ENCODE data around the gene ERCC8.
"Not testable (repeated sequence)": the region's sequence is repeated elsewhere in the genome, so short reads cannot be mapped to it uniquely, and the experiment has no call there.

Gene ERCC8, protein sequence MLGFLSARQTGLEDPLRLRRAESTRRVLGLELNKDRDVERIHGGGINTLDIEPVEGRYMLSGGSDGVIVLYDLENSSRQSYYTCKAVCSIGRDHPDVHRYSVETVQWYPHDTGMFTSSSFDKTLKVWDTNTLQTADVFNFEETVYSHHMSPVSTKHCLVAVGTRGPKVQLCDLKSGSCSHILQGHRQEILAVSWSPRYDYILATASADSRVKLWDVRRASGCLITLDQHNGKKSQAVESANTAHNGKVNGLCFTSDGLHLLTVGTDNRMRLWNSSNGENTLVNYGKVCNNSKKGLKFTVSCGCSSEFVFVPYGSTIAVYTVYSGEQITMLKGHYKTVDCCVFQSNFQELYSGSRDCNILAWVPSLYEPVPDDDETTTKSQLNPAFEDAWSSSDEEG

DNA sequence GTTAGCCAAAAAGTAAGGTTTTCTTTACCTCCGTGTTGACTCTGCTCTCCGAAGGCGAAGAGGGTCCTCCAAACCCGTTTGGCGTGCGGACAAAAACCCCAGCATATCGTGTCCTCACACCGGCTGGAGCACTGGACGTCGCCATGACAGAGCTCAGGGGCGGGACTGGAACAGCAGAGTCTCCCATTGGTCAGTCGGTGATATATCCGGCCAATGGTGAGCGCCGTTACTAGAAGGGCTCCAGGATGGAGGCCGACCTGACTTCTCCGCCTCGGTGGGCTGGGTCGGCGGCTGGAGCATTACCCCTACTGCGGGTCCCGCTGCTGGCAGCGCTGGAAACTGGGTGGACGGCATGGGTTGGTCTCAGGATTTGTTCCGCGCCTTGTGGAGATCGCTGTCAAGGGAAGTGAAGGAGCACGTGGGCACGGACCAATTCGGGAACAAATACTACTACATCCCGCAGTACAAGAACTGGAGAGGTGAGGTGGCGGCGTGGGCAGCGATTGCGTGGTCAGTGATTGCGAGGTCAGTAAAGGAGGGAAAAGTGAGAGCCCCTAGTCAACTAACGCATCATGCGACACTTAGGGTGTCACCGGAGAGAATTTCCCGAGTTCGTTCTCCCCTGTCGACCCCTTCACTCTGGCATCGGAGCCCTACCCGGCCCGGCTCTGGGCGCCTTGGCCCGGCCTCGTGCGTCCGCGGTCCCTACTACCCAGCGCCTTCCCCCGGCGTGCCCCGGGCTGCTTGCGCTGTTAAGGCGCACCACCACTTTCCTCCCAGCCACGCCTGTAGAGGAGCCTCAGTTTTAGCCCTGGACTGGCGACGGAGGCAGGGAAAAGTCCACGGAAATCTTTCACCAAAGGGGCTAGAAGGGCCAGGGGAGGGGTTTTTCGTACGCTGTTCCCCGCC lies at the start of gene ERCC8, which contains the start of gene NDUFAF2:
TSS of gene ERCC8 (minus strand) at position 167 of the 909 bp plus-strand sequence. CDS start at position 105, 62 bp downstream.
TSS of gene NDUFAF2 (plus strand) at position 302 of the 909 bp plus-strand sequence. CDS start at position 353, 51 bp downstream.
- peak; percentile 88 for DNase-seq

DNA sequence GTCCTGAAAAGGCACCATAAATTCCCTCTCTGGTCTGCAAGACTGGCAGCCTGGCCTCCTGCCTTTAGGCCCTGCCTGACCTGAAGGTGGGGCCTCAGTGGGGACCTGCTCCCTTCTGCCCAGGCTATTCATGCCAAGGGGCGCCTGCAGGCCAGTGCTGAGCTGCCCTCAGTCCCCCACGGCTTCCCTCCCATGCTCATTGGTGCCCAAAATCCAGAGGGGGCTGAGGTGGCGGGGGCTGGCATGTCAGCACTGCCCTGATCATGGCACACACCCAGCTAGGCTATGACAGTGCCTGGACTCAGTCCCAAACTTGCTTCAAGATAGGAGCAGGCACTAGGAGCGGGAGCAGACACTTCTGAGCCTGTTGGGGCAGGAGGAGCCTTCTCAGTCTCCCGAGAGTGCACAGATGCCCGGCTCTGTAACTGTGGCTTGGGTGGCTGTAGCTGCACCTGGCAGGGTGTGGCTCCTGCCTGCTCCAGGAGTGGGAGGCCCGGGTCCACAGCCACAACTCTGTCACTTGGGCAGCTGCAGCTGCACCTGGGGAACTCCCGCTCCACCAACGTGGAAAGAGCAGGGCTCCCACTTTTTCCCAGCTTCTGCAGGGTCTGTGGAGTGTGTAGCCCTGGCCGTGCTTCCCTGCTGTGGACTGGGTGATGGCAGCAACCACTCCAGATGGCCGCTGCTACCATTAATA lies 49.2 kb upstream of the ERCC8 start:
- DNase-seq = no peak

DNA sequence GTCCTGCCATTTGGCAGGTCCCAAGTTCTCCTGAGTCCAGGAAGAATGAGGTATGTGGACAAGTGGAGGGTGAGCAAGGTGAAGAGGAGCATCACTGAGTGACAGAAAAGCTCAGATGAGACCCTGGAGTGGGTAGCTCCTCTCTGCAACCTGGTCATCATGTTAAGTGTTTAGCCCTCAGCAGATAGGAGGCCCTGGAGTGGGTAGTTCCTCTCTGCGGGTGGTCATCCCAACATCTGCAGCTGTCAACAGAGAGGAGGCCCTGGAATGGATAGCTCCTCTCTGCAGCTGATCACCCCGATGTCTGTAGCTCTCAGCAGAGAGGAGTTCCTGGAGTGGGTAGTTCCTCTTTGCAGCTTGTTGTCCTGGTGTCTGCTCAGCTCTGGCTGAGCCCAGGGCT lies 48.6 kb upstream of the ERCC8 start:
- DNase-seq = no peak

DNA sequence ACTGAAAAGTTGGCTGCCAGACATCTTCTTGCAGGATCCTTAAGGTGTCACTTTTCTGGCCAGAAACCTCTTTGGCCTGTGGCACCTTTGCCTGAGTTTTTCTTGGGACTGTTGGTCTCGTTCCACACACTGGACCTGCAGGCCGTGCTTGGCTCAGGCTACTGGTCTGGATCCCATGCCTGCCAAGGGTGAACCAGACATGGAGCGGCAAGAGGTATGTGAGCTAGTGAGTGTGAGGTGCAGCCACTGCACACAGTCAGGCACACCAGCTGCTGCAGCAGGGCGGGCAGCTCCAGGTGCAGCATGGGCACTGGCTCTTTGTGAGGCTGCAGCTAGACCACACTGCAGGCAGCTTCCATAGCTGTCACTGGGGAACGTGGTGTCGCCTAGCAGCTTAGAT lies 48.0 kb upstream of the ERCC8 start:
- DNase-seq = no peak

DNA sequence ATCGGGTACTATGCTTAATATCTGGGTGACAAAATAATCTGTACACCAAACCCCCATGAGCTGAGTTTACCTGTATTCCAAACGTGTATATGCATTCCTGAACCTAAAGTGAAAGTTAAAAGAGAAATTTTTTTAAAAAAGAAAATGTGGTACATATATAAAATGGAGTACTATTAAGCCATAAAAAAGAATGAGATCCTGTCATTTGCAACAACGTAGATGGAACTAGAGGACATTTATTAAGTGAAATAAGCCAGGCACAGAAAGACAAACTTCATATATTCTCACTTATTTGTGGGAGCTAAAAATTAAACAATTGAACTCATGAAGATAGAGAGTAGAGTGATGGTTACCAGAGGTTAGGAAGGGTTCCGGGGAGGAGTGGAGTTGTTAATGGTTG lies 44.9 kb upstream of the ERCC8 start:
- no peak for DNase-seq

DNA sequence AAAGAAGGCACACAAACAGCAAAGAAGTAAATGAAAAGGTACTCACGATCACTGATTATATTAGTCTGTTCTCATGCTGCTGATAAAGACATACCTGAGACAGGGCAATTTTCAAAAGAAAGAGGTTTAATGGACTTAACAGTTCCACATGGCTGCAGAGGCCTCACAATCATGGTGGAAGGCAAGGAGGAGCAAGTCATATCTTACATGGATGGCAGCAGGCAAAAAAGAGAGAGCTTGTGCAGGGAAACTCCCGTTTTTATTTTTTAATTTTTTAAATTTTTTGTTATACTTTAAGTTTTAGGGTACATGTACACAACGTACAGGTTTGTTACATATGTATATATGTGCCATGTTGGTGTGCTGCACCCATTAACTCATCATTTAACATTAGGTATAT lies 37.3 kb upstream of the ERCC8 start:
- not testable (repeated sequence) for DNase-seq

DNA sequence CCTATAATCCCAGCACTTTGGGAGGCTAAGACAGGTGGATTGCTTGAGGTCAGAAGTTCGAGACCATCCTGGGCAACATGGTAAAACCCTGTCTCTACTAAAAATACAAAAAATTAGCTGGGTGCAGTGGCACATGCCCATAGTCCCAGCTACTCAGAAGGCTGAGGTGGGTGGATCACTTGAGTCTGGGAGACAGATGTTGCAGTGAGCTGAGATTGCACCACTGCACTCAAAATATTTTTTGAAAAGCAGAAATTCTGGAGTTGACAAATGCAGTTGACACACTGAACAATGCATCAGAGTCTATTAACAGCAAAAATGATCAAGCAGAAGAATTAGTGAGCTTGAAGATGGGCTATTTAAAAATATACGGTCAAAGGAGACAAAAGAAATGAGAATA lies 35.6 kb upstream of the ERCC8 start:
- DNase-seq = no peak

DNA sequence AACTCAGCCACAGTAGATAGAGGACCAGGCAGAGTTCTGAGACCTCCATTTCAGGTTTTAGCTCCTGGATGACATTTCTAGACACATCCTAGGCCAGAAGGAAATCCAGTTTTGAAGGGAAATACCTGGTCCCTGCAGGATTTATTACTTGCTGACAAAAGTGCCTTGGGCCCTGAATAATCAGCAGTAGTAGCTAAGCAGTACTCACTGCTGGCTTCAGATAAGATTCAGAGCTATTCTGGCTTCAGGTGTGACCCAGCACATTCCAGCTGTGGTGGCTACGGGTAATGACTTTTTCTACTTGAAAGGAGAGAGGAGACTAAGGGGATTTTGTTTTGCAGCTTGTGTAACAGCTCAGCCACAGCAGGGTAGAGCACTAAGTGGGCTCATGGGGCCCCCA lies 34.1 kb upstream of the ERCC8 start:
- no peak for DNase-seq

DNA sequence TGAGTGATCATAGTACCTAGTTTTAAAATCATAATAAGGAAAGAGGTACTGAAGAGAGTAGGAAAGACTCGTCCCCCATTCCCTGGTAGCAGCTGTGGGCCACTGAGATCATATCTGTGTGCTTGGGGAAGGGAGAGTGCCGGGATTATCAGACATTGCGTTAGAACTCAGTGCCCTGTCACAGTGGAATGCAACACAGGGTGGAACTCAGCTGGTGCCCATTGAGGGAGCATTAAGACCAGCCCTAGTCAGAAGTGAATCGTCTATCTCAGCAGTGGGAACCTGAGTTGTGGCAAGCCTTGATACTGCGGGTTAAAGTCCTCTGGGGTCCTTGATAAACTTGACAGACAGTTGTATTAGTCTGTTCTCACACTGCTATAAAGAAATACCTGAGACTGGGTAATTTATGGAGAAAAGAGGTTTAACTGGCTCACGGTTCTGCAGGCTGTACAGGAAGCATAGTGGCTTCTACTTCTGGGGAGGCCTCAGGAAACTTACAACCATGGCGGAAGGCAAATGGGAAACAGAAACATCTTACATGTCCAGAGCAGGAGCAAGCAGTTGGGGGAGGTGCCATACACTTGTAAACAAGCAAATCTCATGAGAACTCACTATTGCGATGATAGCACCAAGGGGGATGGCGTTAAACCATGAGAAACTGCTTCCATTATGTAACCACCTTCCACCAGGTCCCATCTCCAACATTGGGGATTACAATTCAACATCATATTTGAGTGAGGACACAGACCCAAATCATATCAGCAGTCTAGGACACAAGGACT lies 33.3 kb upstream of the ERCC8 start:
- DNase-seq = no peak

DNA sequence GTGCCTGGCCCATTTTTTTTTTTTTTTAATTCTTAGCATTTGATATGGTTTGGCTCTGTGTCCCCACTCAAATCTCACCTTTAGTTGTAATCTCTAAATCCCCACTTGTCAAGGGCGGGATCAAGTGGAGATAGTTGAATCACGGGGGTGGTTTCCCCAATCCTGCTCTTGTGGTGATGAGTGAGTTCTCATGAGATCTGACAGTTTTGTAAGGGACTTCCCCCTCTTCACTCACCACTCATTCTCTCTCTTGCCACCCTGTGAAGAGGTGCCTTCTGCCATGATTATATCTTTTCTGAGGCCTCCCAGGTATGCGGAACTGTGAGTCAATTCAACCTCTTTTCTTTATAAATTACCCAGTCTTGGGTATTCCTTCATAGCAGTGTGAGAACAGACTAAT lies 27.4 kb upstream of the ERCC8 start:
- no peak for DNase-seq

DNA sequence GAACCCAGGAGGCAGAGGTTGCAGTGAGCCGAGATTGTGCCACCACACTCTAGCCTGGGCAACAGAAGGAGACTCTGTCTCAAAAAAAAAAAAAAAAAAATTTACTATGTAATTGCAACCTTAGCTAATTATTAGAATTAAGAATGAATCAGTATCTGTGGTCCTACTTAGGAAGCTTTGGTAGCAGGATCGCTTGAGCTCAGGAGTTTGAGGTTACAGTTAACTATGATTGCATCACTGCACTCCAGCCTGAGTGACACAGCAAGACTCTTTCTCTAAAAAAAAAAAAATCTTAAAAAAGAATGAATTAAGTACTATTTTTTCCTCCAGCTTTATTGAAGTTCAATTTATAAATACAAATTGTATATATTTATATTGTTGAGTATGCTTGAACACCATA lies 16.8 kb upstream of the ERCC8 start:
- no peak for DNase-seq

DNA sequence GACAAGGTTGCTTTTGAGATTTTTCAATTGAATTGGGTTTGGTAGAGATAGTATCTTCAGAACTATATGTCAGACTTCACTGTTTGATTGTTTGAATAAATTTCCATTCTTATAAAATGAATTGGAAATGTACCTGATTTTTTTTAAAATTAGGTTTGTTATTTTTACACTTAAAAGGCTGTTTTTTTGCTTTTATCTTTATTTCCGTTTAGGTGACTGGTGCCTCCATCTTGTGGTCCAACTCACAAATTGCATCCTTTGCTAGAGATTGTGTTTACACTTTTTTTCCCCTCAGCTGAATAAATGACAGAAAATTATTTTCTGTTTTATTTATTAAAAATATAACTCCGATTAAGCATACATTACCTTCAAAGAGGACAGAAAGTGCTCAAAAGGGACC lies 15.7 kb upstream of the ERCC8 start:
- DNase-seq = no peak

DNA sequence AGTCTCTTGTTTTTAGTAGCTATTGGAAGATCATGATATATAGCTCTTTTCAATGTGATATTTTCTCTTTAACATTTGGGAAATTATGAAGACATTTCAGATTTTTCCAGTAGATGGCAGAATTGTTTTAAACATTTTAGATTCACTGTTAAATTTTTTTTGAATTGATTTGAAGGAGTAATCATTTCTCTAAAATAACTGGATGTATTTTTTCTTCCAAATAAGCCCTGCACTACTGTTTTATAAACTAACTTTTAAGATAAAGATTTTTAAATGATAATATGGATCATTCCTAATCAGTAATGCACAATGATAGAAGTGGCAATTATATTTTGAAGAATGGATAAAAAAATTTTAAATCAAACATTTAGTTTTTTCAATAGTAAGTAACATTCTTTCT lies 14.3 kb upstream of the ERCC8 start:
- DNase-seq = peak; percentile 57

DNA sequence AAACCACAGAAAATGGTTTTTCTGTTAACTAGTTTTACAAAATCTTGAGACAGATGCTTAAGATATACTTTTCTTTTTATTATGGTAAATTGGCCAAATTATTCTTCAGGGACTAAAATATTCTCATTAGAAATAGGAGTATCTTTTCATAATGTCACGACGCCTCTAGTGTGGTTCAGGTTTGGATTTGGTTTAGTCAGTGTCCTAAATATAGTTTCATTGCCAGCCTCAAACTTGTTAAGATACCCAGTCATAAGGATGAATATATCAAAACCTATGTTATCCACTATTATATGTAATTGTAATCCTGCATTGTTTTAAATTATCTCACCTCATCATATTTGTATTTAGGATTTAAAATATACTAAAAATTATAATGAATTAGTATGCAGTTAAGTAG lies 13.8 kb upstream of the ERCC8 start:
- no peak for DNase-seq

DNA sequence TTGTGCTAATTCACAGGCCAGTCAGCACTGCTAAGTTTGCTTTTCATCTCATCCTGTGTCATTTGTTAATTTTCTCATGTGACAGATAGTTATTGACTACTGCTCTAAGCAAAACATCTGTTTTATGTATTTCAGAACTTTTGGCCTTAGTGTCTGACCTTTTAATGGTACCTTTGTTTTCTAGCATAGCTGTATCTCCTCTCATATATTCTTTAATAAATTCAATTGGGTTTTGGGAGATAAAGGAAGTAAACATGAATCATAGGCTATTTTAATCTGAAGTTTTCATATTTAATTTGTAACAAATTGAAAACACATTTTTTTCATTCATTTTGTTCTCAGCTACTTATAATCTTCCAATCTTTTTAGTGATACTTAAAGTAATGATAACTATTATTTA lies 13.2 kb upstream of the ERCC8 start:
- no peak for DNase-seq

DNA sequence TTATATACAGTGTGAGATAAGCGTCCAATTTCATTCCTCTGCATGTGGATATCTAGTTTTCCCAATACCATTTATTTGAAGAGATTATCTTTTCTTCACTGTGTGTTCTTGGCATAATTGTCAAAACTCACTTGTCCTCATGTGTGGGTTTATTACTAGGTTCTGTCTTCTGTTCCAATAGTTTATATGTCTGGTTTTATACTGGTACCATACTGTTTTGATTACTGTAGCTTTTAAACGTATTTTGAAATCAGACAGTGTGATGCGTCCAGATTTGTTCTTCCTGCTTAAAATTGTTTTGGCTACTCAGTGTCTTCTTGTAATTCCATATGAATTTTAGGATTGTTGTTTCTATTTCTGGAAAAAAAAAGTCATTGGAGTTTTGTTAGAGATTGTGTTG lies 10.4 kb upstream of the ERCC8 start:
- no peak for DNase-seq

DNA sequence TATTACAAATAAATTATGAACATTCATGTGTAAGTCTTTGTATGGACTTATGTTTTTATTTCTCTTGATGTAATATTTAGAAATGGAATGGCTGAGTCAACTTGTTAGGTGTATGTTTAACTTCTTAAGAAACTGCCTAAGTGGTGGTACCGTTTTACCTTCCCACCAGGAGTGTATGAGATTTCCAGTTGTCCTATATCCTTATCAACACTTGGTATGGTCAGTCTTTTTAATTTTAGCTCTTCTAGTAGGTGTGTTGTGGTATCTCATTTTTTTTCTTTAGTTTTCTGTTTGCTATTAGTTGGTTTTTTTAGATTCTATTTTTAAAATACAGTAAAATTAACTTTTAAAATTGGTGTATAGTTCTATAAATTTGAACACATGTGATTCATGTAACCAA lies 3.9 kb upstream of the ERCC8 start:
- DNase-seq = no peak

DNA sequence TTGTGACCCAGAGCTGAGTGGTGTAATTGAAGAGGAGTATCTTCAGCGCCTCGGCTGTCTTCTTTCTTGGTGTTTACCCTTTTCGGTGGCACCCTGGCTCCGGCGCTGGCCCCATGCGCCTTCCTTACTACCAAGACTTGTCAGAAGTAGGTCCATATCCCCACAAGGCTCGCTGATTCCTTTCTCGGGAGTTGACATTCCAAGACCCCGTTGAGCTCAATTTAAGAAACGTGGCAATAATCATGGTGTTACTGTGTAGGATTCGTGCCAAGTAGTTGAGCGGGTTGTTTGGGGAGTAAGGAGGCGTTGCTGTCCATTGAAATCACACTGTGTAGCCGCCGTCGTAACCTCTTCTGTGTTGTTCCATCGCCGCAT lies 930 bp upstream of the ERCC8 start:
- no peak for DNase-seq

DNA sequence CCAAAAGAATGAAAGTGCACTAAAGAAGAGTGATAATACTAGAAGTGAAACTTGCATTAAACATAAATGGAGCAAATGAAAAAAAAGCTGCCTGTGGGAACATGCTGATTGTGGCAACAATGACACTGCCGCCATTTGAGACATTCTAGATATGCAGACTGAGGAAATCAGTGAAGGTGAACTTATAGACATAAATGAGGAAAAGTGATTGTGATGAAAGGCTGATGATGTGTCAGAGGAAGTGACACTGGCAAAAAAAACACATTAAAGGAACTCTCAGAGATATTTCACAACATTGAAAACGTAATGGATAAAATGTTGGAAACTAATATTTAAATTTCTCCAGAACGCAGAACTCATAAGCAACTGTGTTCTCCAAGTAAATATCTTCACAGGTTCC lies 1.2 kb downstream of the ERCC8 start:
- DNase-seq = no peak

DNA sequence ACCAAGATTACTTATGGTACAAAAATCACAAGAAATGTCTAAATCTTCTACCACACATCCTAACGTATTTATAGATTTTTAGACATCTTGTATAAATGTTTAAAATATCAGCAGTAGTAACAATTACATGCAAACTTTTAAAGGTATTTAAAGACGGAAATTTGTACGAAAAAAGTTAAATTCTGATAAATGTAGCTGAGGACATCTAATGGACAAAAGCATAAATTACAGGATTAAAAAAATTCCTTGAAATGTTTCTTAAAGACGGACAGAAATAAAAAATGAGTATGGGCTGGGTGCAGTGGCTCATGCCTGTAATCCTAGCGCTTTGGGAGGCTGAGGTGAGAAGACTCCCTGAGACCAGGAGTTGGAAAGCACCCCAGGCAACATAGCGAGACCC lies 15.8 kb downstream of the ERCC8 start:
- DNase-seq = no peak

DNA sequence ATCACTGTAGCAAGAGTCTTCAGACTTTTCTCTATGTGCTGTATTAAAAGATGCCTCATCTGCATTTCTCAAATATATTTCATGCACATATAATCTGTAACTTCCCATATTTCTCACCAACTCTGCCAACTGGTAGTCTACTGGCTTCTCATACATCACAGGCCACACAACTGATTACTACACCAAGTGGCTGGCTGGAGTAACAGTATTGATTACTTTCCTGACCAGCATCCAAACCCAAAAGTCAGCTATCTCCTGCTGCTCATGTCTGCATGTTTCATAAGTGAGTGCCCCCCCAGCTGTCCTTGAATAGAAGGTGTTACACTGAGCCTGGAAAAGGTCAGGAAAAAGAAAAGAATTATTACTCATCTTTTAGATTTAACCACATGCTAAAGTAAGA lies 17.4 kb downstream of the ERCC8 start:
- DNase-seq = no peak

DNA sequence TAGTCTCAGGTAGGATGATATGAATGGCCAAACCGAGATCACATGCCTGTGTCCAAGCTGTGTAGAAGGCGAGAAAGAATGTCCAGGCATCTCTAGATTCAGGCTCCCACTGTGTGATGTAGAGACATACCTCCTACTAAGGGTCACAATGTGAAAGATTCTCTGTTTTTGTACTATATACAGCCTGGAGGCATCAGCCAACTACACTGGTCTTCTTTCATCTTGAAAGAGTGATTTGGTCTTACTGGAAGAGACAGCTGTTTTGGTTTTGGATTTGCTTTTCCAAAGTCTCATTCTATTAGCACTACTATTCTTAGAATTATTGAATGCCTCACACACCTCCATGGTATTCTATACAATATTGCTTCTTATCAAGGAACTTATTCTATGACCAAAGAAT lies 26.4 kb downstream of the ERCC8 start:
- DNase-seq = no peak

DNA sequence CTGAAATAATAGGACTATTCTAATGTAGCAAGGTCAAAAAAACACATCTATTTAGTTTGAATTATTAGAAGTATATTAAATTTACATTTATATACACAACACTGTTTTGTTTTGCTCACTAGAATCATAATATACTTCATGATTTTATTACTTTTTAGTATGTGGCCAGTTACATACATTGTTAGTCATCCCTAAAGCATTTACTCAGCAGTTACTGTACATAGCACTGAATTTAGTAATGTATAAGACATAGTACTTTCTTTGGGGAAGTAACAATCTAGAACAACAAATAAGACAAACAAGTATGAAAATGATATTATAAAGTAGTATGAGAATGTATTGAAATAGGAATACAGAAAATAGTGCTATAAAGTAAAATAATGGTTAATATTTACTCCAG lies 28.2 kb downstream of the ERCC8 start:
- no peak for DNase-seq
